ENCODE measurements around the gene HHLA2. TPM values are rescaled to one million over a fixed set of nuclear protein-coding genes. Genes with fewer than 3 reads are reported as not detected.
A peak's percentile ranks its signal among the peaks of the same experiment; 100 is the strongest.

HHLA2 gene
- total RNA-seq, 3 donors from 2014 or later (not counting 1 experiment from before 2014, with no cell fraction given): 0.09 TPM; not detected in 2

DNA sequence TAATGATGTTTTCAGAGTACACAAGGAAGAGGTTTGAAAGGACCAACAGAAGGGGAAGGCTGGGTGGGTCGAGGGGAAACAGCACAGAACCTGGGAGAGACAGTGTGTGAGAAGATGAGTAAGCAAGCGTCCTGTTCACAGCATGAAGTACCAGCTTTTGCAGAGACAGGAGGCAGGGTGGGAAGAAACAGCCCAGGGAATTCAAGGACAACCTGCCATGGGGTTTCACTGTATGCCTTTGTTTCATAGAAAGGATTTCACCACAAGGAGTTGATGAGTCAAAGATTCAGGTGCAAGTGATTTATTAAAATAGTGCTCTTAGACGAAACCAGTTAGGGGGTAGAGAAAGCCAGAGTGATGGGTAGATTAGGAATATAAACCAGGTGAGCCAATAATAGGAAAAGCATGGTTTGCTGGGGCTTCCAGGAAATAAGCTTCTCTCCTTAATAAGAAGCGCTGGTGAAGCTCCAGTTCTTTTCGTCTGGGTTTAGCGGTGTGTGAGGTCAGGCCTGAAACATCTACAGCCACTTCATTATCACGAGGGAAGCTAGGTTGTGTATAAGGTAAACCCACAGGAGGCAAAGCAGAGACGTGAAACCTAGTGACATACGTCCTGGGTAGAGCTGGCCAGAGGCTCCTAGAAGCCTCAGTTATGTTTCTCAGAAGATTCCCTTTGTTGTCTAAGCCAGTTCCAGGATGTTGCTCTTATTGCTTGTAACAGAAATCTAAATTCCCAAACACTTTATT lies 3.9 kb downstream of the HHLA2 start:
- Histone ChIP-seq H3K9me3 (ENCODE audit: control insufficient read depth, insufficient read depth, low read length) (no peaks in the 10 kb centered on the region), H3K4me3 (ENCODE audit: low read length) (no peak overlapping the region), H3K27me3 (ENCODE audit: control insufficient read depth, insufficient read depth, low read length) (no peaks in the 10 kb centered on the region), H3K36me3 (ENCODE audit: control insufficient read depth, insufficient read depth, low read length) (no peaks in the 10 kb centered on the region), H3K4me1 (ENCODE audit: control insufficient read depth, insufficient read depth, low read length) (no peaks in the 10 kb centered on the region), H3K27ac (ENCODE audit: low read length) (no peak overlapping the region)
- peaks cover 7 to 13% of the 10 kb centered on the region in 2 donors for H3K27me3 Mint-ChIP-seq (ENCODE audit: low read depth in 2 of 2)
- no peaks in the 10 kb centered on the region for H3K9me3 Mint-ChIP-seq
- no peaks in the 10 kb centered on the region for H3K4me1 Mint-ChIP-seq
- TF ChIP-seq, protein P1, sequence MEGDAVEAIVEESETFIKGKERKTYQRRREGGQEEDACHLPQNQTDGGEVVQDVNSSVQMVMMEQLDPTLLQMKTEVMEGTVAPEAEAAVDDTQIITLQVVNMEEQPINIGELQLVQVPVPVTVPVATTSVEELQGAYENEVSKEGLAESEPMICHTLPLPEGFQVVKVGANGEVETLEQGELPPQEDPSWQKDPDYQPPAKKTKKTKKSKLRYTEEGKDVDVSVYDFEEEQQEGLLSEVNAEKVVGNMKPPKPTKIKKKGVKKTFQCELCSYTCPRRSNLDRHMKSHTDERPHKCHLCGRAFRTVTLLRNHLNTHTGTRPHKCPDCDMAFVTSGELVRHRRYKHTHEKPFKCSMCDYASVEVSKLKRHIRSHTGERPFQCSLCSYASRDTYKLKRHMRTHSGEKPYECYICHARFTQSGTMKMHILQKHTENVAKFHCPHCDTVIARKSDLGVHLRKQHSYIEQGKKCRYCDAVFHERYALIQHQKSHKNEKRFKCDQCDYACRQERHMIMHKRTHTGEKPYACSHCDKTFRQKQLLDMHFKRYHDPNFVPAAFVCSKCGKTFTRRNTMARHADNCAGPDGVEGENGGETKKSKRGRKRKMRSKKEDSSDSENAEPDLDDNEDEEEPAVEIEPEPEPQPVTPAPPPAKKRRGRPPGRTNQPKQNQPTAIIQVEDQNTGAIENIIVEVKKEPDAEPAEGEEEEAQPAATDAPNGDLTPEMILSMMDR (IDR thresholded peaks at IDR 0.05): no peak
- ATAC-seq: no peak
- H3K27ac Mint-ChIP-seq: no peak overlapping the region
- WGBS (ENCODE audit: insufficient coverage): 85% methylated on average over 7 of the region's 9 CpGs
- intact Hi-C loops (cut with micrococcal nuclease): no loop called here
- H3K36me3 Mint-ChIP-seq: no peaks in the 10 kb centered on the region
- DNase-seq: no peak
- H3K4me3 Mint-ChIP-seq: no peak overlapping the region

DNA sequence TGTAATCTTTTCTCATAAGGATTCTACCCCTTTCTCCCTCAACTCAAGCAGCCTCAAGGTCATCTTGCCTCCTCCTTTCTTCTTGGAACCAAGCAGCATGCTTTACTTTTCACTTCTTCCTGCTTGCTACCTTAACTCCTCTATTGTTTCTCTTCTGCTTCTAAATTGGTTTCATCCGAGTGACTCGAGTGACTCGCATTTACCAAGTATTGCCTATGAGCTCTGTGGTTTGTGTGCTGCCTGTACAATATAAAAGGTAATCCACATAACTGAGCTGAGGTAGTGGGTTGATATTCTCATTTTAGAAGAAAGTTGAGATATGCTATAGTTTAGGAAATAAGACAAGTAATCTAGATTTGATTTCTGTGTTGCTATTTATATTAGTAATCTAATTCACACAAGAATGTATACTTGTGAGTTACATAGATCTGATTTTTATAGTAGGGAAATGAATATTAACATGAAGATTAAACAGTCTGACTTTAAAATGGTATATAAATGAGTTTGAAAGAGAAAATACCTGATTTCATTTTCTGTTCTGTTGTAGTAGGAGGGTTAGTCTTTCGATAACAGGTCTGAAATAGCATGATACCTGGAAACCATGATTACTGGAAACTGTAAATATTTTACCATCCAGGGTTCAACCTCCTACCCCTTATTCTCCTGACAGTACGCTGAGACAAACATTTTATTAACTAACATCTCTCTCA lies 5.5 kb downstream of the HHLA2 start:
- no peak overlapping the region for H3K4me3 ChIP-seq (ENCODE audit: low read length)
- WGBS (ENCODE audit: insufficient coverage): 40% methylated on average over 5 of the region's 5 CpGs
- intact Hi-C loops (cut with micrococcal nuclease): no loop called here
- Mint-ChIP-seq H3K27ac (no peak overlapping the region), H3K36me3 (no peaks in the 10 kb centered on the region), H3K27me3 (ENCODE audit: low read depth in 2 of 2) (peaks cover 7 to 13% of the 10 kb centered on the region in 2 donors), H3K4me1 (no peaks in the 10 kb centered on the region), H3K9me3 (no peaks in the 10 kb centered on the region), H3K4me3 (no peak overlapping the region)
- H3K27me3 ChIP-seq (ENCODE audit: control insufficient read depth, insufficient read depth, low read length): no peaks in the 10 kb centered on the region
- no peaks in the 10 kb centered on the region for H3K9me3 ChIP-seq (ENCODE audit: control insufficient read depth, insufficient read depth, low read length)
- no peak overlapping the region for H3K27ac ChIP-seq (ENCODE audit: low read length)
- no peaks in the 10 kb centered on the region for H3K4me1 ChIP-seq (ENCODE audit: control insufficient read depth, insufficient read depth, low read length)
- no peaks in the 10 kb centered on the region for H3K36me3 ChIP-seq (ENCODE audit: control insufficient read depth, insufficient read depth, low read length)
- ATAC-seq (no peak), DNase-seq (peak in 1 of 2 donors; percentile 21)
- TF ChIP-seq, protein P1 (IDR thresholded peaks at IDR 0.05): no peak

DNA sequence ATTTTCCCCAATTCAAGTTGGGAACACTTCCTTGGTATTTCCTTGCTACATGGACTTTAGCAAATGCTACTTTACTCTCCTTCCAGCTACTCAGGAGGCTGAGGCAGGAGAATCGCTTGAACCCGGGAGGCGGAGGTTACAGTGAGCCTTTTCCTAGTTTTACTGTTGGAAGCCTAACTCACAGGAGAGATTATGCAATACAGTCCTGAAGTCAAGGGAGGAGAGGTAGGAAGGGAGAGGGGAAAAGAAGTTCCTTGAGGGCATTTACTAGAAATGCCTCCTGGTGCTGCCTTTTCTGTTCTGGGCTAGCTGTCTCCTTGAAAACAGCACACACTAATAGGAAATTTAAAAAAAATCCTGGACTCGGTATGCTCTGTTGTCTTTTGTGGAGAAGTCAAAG lies 6.2 kb downstream of the HHLA2 start:
- Histone ChIP-seq H3K9me3 (ENCODE audit: control insufficient read depth, insufficient read depth, low read length) (no peaks in the 10 kb centered on the region), H3K27ac (ENCODE audit: low read length) (no peak overlapping the region), H3K27me3 (ENCODE audit: control insufficient read depth, insufficient read depth, low read length) (no peaks in the 10 kb centered on the region), H3K4me3 (ENCODE audit: low read length) (no peak overlapping the region), H3K4me1 (ENCODE audit: control insufficient read depth, insufficient read depth, low read length) (no peaks in the 10 kb centered on the region), H3K36me3 (ENCODE audit: control insufficient read depth, insufficient read depth, low read length) (no peaks in the 10 kb centered on the region)
- H3K4me1 Mint-ChIP-seq: no peaks in the 10 kb centered on the region
- H3K27me3 Mint-ChIP-seq (ENCODE audit: low read depth in 2 of 2): peaks cover 7 to 13% of the 10 kb centered on the region in 2 donors
- no peak overlapping the region for H3K27ac Mint-ChIP-seq
- intact Hi-C loops (cut with micrococcal nuclease): no loop called here
- DNase-seq: no peak
- H3K9me3 Mint-ChIP-seq: no peaks in the 10 kb centered on the region
- WGBS (ENCODE audit: insufficient coverage): 96% methylated on average over 4 of the region's 4 CpGs
- no peak for ATAC-seq
- no peaks in the 10 kb centered on the region for H3K36me3 Mint-ChIP-seq
- H3K4me3 Mint-ChIP-seq: no peak overlapping the region
- TF ChIP-seq, protein P1 (IDR thresholded peaks at IDR 0.05): no peak
